GM21528 (cell line): ENCODE data around the gene CFAP157.
"Not testable (repeated sequence)": the region's sequence is repeated elsewhere in the genome, so short reads cannot be mapped to it uniquely, and the experiment has no call there.

Experiments used
- ATAC-seq: cut with Tn5 transposase; IDR thresholded peaks from one replicate; pipeline ENCODE4 v1.9.1; 2021; ENCODE audit warnings: mild to moderate bottlenecking, moderate library complexity; ENCODE audit not compliant: unreplicated experiment, low FRiP score

Gene CFAP157

GRCh38 chr9:127755061-127756060, 48.6 kb downstream of the CFAP157 start:
- ATAC-seq: no peak

GRCh38 chr9:127756233-127756632, 49.4 kb downstream of the CFAP157 start:
- no peak for ATAC-seq

GRCh38 chr9:127756776-127757175, 50.0 kb downstream of the CFAP157 start:
- not testable (repeated sequence) for ATAC-seq

GRCh38 chr9:127758843-127759242, 52.1 kb downstream of the CFAP157 start:
- no peak for ATAC-seq

GRCh38 chr9:127761061-127761460, 54.3 kb downstream of the CFAP157 start:
- ATAC-seq: no peak

- no peak for ATAC-seq
These were observed 54.7 kb downstream of the CFAP157 start for GRCh38 chr9:127761491-127761956.

GRCh38 chr9:127762111-127762676, 55.4 kb downstream of the CFAP157 start:
- ATAC-seq: no peak

- no peak for ATAC-seq
These were observed 57.2 kb downstream of the CFAP157 start for GRCh38 chr9:127763918-127764384.

- no peak for ATAC-seq
These were observed 58.6 kb downstream of the CFAP157 start for GRCh38 chr9:127765418-127765817.
